Stimulated activated CD4-positive, alpha-beta T cell treated with anti-CD3 and anti-CD28 coated beads, Interleukin-1b, Interleukin-23, amount 100 ng/mL, for 4 hours (primary cell): ENCODE results near the gene ZFP92.
A peak's percentile ranks its signal among the peaks of the same experiment; 100 is the strongest.
"Not testable (repeated sequence)": the region's sequence is repeated elsewhere in the genome, so short reads cannot be mapped to it uniquely, and the experiment has no call there.

Experiments used
- DNase-seq, 2 donors: peaks; one replicate each; pipeline ENCODE4 v3.0.0-alpha.2; 2020; ENCODE audit warnings: low read depth in 2 of 2

Gene ZFP92

GRCh38 chrX:153411255-153411987 lies at the start of gene ZFP92:
Gene ZFP92 (plus strand): TSS chrX:153411472. CDS start chrX:153418323, 6,851 bp downstream.
- DNase-seq = peak; percentile 37 to 41

- no peak for DNase-seq
Measured at GRCh38 chrX:153361781-153362397, 49.4 kb upstream of the ZFP92 start.

- no peak for DNase-seq
Measured at GRCh38 chrX:153365670-153366069, 45.6 kb upstream of the ZFP92 start.

DNA sequence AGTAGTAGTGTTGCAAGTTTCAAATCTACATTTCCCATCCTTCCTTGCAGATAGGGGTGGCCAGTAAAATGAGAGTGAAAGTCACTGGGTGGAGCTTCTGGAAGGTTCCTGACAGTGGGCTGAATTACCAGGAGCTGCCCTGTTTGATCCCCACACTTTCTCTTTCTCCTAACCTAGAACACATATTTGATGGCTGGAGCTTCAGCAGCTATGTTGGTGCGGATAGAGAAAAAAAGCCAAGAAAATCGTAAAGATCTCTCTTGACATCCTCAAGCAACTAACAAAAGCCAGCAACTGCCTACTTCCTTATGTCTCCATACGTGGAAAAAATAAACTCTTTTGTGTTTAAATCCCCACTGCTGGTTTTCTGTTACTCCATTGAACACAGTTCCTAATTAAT lies 45.2 kb upstream of the ZFP92 start:
- DNase-seq = no peak

DNA sequence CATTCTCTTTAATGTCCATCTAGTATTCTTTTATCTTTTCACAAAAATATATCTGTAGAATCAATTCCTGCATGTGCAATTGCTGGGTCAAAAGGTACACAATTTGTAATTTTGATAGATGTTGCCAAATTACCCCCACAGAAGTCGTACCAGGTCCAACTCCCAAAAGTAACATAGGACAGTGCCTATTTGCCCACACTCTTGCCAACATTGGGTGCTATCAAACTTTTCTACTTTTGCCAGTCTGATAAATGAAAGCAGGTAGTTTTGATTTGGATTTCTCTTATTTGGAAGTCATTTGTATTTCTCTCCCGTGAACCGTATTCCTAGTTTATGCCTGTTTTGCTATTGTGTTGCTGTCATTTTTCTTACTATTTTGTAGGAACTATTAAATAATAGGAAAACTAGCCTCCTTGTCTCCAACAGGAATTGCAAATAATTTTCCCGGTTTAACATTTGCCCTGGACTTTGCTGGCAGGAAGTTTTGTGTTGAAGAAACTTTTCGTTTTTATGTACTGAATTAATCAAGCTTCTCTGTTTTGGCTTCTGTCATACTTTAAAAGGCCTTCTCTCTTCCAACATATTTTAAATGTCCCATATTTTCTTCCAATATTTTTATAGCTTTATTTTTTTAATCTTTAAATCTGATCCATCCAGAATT lies 44.3 kb upstream of the ZFP92 start:
- no peak for DNase-seq

DNA sequence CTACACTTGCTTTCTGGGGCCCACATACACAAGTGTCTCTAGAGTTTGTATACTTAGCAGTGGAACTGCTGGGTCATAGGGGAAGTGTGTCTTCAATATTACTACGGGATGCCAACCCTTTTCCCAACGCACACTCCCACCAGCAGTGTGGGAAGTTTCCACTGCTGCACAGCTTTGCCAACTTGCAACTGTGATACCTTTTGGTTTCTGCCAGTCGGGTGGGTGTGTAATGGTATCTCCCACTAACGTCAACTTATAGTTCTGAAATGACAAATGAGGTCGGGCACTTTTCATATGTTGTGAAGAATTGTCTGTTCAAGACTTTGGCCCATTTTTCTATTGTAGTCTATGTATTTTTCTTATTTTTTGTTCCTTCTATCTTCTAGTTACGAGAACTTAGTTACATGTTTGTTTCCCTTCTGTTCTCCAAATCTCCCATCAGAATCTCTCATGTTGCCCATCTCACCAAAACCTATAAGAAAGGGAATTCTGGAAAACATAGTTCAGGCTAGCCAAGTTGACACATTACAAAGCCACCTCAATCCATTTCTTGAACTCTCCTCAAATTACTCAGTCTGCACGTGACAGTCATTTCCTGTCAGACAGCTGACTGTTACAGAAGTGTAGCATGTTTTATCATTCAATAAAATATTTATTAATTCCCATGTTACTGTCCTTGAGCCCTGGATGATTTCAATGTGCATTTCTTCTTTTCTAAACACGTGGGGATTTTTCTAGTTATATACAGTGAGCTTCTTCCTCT lies 40.8 kb upstream of the ZFP92 start:
- DNase-seq = no peak

DNA sequence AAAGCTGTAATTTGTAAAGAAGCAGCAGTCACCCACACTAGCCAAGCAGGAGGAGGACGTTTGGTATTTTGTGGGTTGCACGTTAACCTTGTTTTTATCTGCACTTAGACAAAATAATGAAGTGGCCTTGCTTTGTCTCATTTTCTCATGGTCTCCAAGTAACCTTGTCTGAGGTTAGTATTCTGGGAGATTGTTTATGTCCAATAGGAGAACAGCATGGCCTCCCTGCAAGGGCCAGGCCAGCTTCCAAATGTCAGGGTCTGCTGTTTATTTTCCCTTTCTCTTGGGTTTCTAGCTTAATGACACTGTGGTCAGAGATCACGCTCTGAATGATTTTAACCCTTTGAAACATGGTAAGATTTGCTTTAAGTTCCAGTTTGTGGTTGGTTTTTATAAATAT lies 40.0 kb upstream of the ZFP92 start:
- DNase-seq = no peak

- DNase-seq = no peak
Measured at GRCh38 chrX:153372949-153373348, 38.3 kb upstream of the ZFP92 start.

DNA sequence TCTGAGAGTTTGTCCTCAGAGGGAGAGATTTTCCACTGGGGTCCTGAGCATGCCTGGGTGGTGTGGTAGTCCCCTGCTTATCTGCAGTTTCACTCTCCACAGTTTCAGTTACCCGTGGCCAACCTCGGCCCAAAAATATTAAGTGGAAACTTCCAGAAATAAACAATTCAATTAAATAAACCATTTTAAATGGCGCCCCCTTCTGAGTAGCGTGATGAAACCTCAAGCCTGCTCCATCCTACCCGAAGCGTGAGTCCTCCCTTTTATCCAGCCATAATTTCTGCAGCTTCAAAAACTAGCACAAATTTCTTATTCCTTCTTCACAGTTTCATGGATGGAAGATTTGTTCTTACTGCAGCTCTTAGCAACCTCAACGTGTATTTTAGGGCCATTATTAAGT lies 36.8 kb upstream of the ZFP92 start:
- no peak for DNase-seq

DNA sequence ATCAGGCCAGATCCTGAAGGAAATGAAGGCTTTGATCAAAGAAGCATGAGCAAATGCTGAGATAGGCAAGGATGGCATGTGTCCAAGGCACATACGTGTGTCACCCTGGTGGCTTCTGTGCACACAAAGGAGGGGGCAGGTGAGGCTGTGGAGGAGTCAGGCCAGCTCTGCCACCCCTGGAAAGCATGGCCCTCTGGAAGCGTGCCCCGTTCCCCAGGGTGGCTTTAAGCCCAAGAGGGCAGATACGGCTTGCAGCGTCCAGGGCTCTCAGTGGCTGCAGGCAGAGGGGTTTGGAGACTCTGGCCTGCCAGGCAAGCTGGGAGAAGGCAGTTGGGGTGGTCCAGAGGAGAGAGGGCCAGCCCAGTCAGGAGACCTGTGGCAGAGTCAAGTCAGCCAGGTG lies 35.7 kb upstream of the ZFP92 start:
- no peak for DNase-seq

DNA sequence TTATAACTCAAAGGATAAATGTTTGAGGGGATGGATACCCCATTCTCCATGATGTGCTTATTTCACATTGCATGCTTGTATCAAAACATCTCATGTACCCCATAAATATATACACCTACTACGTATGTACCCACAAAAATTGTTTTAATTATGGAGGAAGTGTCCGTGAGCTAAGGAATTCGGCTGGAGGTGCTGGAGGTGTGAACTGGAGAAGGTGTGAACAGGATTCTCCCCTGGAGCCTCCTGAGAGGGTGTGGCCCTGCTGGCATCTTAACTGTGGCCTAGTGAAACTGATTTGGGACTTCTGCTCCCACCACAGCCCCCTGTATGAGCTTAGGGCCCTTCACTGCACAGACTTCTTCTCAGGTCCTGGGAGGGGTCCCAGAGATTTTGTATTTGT lies 33.5 kb upstream of the ZFP92 start:
- no peak for DNase-seq

DNA sequence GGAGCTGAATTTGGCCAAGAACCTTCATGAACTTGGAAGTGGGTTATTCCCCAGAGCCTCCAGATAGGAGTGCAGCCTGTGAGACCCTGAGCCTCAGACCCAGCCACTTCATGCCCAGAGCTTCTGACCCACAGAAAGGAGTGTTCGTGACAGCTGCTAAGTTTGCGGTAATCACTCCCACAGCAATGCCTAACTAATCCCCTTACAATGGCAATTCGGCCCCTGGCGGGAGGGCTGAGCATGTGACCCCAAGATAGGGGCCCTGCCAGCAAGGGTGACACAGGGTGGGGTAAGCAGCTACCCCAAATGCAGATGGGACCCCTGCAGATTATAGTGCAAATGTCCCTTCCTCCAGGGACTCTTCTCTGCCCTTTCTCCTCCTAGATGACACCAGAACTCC lies 32.7 kb upstream of the ZFP92 start:
- no peak for DNase-seq

GRCh38 chrX:153379508-153379907 lies 31.8 kb upstream of the ZFP92 start:
- DNase-seq = no peak

GRCh38 chrX:153379971-153380581 lies 31.2 kb upstream of the ZFP92 start:
- DNase-seq = no peak

DNA sequence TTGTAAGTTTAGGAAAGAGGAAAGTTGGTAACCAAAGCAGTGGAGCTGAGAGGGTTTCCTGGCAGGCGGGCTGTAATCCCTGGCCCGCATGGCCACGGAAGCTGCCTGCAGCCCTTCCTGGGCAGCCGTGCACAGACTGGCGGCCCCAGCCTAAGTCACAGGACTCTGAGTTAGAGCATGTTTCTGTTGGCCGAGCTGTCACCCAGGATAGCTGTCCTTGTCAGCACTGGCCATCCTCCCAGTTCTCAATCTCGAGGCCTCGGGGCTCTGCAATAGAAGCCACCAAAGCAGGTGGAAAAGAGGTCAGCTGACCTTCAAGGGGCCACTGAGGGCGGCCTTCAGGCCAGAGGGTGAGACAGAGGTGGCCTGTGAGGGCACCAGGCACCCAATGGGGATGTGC lies 30.6 kb upstream of the ZFP92 start:
- no peak for DNase-seq

GRCh38 chrX:153381684-153382532 lies 29.4 kb upstream of the ZFP92 start:
- DNase-seq = no peak

DNA sequence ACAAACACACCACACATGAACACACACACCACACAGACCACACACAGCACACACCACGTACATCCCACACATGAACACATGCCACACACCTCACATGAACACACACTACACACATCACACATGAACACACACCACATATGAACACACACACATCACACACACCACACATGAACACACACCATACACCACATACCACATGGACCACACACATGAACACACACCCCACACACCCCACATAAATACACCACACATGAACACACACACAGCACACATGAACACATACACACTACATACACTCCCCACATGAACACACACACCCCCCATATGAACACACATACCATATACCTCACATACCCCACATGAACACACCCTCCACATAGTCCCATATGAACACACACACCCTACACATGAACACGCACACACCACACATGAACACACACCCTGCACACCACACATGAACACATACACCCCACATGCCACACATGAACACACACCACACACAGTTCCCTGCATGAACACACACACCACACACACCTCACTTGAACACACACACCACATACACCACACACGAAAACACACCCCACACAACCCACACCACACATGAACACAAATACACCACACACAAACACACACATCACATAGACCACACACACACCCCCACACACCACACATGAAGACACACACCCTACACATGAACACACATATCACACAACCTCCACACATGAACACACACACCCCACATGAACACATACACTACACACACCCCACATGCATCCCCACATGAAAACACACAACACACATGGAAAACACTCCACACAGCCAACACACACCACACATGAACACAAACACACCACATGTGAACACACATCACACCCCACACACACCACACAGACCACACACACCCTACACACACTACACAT lies 28.4 kb upstream of the ZFP92 start:
- no peak for DNase-seq

DNA sequence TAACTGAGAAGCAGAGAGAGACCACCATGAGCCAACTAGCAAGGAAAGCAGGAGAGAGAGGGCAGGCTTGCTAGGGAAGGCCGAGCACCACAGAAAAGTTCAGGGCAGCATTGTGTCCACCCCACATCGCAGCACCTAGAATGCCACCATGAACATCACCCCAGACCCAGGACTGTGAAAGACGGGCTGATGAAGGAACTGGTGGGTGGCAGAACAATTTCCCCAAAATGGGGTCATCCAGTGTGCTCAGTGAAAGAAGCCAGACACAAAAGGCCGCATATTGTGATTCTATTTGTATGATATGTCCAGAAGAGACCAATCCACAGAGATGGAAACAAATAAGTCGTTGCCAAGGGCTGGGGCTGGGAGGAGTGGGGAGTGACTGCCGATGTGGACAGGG lies 26.9 kb upstream of the ZFP92 start:
- DNase-seq = no peak

- not testable (repeated sequence) for DNase-seq
Measured at GRCh38 chrX:153384973-153385372, 26.3 kb upstream of the ZFP92 start.

GRCh38 chrX:153386097-153386496 lies 25.2 kb upstream of the ZFP92 start:
- no peak for DNase-seq
